Natural killer cell (primary cell): ENCODE results near the gene FLRT1. TPM values are rescaled to one million over a fixed set of nuclear protein-coding genes. Genes with fewer than 3 reads are reported as not detected.

ENCODE experiments used
- ATAC-seq, 3 donors: fragments of 150-1000 bp in 2 of 3; fragments of 200-7000 bp in 1 of 3; cut with Tn5 transposase; 1 replicate in 1 of 3; 2 replicates in 2 of 3; pipeline ENCODE4 v1.10.0; 2021; ENCODE audit warnings: mild to moderate bottlenecking in 2 of 3, moderate library complexity in 2 of 3
- DNase-seq, 2 donors: peaks; one replicate each; pipeline versions ENCODE4 v3.0.0 to v3.0.0-alpha.2; 2013 to 2021; ENCODE audit warnings: mixed read lengths in 1 of 2
- H3K27ac ChIP-seq: one replicate; pipeline ENCODE4 v1.5.1; 2013; ENCODE audit warnings: mild to moderate bottlenecking, low read length
- H3K27me3 ChIP-seq: one replicate; pipeline ENCODE4 v1.6.1; 2013; ENCODE audit warnings: low read length; ENCODE audit not compliant: control insufficient read depth, insufficient read depth
- H3K36me3 ChIP-seq: one replicate; pipeline ENCODE4 v1.6.1; 2013; ENCODE audit warnings: low read length; ENCODE audit not compliant: control insufficient read depth, insufficient read depth
- H3K4me1 ChIP-seq: one replicate; pipeline ENCODE4 v1.6.1; 2013; ENCODE audit warnings: low read length; ENCODE audit not compliant: control insufficient read depth, insufficient read depth
- H3K4me3 ChIP-seq: one replicate; pipeline ENCODE4 v1.5.1; 2013; ENCODE audit warnings: low read length
- H3K9me3 ChIP-seq: one replicate; pipeline ENCODE4 v1.6.1; 2013; ENCODE audit warnings: low read length; ENCODE audit not compliant: control insufficient read depth, insufficient read depth
- H3K27ac Mint-ChIP-seq, 2 donors: one replicate each; pipeline ENCODE4 v1.8.0; 2022; ENCODE audit warnings: mild to moderate bottlenecking in 2 of 2, mixed read lengths in 2 of 2, moderate library complexity in 1 of 2
- H3K27me3 Mint-ChIP-seq, 2 donors: one replicate each; pipeline ENCODE4 v1.8.0; 2022; ENCODE audit warnings: low read depth in 2 of 2, mixed read lengths in 2 of 2
- H3K36me3 Mint-ChIP-seq: one replicate; pipeline ENCODE4 v1.8.0; 2022; ENCODE audit warnings: mixed read lengths
- H3K4me1 Mint-ChIP-seq, 2 donors: one replicate each; pipeline ENCODE4 v1.8.0; 2022; ENCODE audit warnings: mixed read lengths in 2 of 2
- H3K4me3 Mint-ChIP-seq: one replicate; pipeline ENCODE4 v1.8.0; 2022; ENCODE audit warnings: mild to moderate bottlenecking, moderate library complexity, mixed read lengths
- H3K9me3 Mint-ChIP-seq, 2 donors: one replicate each; pipeline ENCODE4 v1.8.0; 2022; ENCODE audit warnings: mixed read lengths in 2 of 2
- WGBS: methylation state at CpG from one replicate; pipeline ENCODE4 v1.1.7; 2013; ENCODE audit warnings: missing lambda C conversion rate; ENCODE audit not compliant: insufficient coverage; 5-methylcytosine and 5-hydroxymethylcytosine counted together
- intact Hi-C: fragments of 100-400 bp; cut with micrococcal nuclease; formaldehyde crosslinking; loops from one replicate; pipeline ENCODE4 v1.14.2; 2022
- total RNA-seq, 4 donors: library from RNA; stranded (reverse); fragments of 120-200 nt in 1 of 4; gene quantifications; one replicate each; pipeline versions ENCODE4 v1.2.3 to v1.2.4, GENCODE V29; 2013 to 2022
- TF ChIP-seq, protein P1 (sequence below): fragments of 200-600 bp; IDR thresholded peaks from one replicate; pipeline ENCODE4 v1.8.0; 2022; ENCODE audit warnings: antibody characterized with exemption

The FLRT1 gene
- total RNA-seq, 3 donors from 2014 or later (not counting 1 experiment from before 2014, with no cell fraction given), result not detected

DNA sequence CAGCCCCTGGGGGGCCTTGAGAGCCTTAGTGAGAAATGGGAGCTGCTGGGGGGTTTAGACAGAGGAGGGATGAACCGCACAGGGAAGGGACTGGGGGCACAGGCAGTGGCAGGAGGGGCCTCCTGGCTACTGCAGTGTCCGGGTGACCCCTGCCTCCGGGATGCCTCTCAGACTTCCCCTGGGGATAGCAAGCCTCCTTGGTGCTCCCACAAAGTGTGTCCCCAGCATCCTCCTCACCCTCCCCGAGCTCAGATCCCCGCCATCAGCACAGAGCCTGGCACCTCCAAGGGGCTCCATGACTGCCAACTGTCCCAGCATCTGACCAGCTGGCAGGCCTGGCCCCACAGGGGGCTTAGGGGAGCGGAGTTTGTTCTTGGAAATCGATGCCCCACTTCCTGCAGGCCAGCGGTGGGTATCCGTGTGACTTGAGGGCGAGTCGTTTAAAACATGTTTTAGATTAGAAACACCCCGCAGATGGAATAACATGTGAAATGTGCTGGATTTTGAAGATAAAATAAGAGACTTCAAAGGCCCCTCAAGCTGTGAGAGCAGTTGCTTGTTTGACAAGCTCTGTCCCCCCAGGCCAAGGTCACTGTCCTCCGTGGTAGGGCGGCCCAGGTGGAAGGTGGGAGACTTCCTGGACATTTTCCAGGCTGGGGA is 13.5 kb upstream of the FLRT1 start:
- no peaks in the 10 kb centered on the region for H3K36me3 Mint-ChIP-seq
- H3K4me1 Mint-ChIP-seq, result no peaks in the 10 kb centered on the region
- TF ChIP-seq, protein P1, sequence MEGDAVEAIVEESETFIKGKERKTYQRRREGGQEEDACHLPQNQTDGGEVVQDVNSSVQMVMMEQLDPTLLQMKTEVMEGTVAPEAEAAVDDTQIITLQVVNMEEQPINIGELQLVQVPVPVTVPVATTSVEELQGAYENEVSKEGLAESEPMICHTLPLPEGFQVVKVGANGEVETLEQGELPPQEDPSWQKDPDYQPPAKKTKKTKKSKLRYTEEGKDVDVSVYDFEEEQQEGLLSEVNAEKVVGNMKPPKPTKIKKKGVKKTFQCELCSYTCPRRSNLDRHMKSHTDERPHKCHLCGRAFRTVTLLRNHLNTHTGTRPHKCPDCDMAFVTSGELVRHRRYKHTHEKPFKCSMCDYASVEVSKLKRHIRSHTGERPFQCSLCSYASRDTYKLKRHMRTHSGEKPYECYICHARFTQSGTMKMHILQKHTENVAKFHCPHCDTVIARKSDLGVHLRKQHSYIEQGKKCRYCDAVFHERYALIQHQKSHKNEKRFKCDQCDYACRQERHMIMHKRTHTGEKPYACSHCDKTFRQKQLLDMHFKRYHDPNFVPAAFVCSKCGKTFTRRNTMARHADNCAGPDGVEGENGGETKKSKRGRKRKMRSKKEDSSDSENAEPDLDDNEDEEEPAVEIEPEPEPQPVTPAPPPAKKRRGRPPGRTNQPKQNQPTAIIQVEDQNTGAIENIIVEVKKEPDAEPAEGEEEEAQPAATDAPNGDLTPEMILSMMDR, result no peak
- no peak overlapping the region for H3K27ac Mint-ChIP-seq
- Histone ChIP-seq H3K9me3 (no peaks in the 10 kb centered on the region), H3K4me1 (no peaks in the 10 kb centered on the region), H3K27me3 (no peaks in the 10 kb centered on the region), H3K4me3 (no peak overlapping the region), H3K36me3 (no peaks in the 10 kb centered on the region), H3K27ac (no peak overlapping the region)
- H3K4me3 Mint-ChIP-seq, result no peak overlapping the region
- WGBS, result 90% methylated on average over 14 of the region's 14 CpGs
- peaks cover 8% of the 10 kb centered on the region in 2 donors for H3K27me3 Mint-ChIP-seq
- no peaks in the 10 kb centered on the region for H3K9me3 Mint-ChIP-seq
- intact Hi-C loops, result no loop called here
- no peak for ATAC-seq
- no peak for DNase-seq

DNA sequence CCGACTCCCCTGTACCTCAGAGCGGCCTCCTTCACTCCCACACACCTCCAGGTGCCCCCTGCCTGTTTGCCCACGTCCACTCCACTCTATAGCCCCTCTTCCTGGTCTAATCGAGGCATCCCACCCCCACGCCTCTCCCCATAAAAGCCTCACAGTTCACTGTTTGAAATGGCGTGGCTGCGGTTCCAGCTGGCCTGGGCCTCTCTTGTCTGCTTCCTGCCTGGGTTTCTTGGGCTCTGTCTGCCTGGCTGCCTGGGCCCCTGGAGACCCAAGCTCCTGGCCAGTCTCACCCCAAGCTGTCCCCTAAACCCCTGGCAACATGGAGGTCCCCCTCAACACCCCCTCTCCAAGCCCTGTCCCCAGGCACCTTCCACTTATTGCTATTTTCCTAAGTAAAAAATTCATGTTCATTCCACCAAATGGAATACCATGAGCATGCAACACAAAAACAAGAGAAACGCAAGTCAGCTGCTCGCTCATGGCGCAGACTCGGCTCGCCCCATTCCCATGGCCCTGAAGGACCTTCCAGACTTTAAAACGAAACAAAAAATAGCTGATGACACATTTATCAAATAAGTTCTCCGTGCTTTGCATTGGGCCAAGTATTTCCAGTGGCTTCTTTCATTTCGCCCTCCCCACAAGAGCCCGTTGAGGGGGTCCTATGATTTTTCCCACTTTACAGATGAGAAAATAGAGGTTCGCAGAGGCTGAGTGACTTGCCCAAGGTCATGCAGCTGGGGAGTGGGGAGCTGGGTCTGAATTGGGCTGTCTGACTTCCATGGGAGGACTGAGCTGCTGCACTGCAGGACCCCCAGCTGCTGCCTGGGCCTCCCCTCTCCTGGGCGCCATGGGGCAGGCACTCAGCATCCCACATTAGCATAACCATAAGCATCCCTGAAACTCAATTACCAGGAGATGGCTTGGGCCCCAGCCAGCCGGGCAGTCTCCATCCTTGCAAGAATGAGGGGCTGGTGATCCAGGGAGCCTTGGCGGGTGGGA is 11.7 kb upstream of the FLRT1 start:
- no peak overlapping the region for H3K4me3 ChIP-seq
- H3K9me3 ChIP-seq, result no peaks in the 10 kb centered on the region
- no peak overlapping the region for H3K4me3 Mint-ChIP-seq
- H3K4me1 Mint-ChIP-seq, result no peaks in the 10 kb centered on the region
- 85% methylated on average over 20 of the region's 20 CpGs for WGBS
- H3K27ac Mint-ChIP-seq, result no peak overlapping the region
- TF ChIP-seq, protein P1, result no peak
- H3K27me3 Mint-ChIP-seq, result peaks cover 8% of the 10 kb centered on the region in 2 donors
- intact Hi-C loops, result no loop called here
- peaks cover 6% of the 10 kb centered on the region for H3K27me3 ChIP-seq
- H3K36me3 Mint-ChIP-seq, result no peaks in the 10 kb centered on the region
- H3K4me1 ChIP-seq, result peaks cover 7% of the 10 kb centered on the region
- ATAC-seq, result no peak
- no peaks in the 10 kb centered on the region for H3K9me3 Mint-ChIP-seq
- H3K36me3 ChIP-seq, result no peaks in the 10 kb centered on the region
- DNase-seq, result no peak
- H3K27ac ChIP-seq, result no peak overlapping the region

DNA sequence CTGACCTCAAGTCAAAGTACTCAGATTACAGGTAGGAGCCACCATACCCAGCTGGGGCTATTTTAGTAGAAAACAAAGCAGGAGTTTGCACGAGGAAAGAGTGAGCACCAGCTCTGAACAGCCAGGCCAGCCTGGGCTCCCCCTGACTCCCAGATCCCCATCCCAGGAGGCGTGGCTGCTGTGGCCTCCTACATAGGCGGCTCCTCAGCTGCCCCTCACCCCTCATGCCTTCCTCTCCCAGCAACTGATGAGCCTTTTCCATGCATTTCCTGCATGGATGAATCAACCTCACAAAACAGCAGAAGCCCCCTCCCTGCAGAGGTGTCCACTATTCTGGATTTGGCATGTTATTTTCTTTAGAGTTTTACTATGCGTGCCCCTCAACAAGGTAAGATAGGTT is 10.5 kb upstream of the FLRT1 start:
- Histone ChIP-seq H3K4me1 (peaks cover 7% of the 10 kb centered on the region), H3K27ac (no peak overlapping the region), H3K27me3 (peaks cover 6% of the 10 kb centered on the region), H3K36me3 (no peaks in the 10 kb centered on the region), H3K4me3 (no peak overlapping the region), H3K9me3 (no peaks in the 10 kb centered on the region)
- Mint-ChIP-seq H3K27me3 (peaks cover 8 to 13% of the 10 kb centered on the region in 2 donors), H3K36me3 (no peaks in the 10 kb centered on the region), H3K27ac (no peak overlapping the region), H3K9me3 (no peaks in the 10 kb centered on the region), H3K4me1 (no peaks in the 10 kb centered on the region), H3K4me3 (no peak overlapping the region)
- 90% methylated on average over 4 of the region's 4 CpGs for WGBS
- intact Hi-C loops, result no loop called here
- DNase-seq (no peak), ATAC-seq (no peak)
- TF ChIP-seq, protein P1, result no peak
